ENCODE results near the gene KRTAP3-2. TPM values are rescaled to one million over a fixed set of nuclear protein-coding genes. Genes with fewer than 3 reads are reported as not detected.

Gene KRTAP3-2
- total and polyA plus RNA-seq, 2 experiments from 2014 or later, result not detected

GRCh38 chr17:41029633-41030245 is 30.0 kb upstream of the KRTAP3-2 start, which contains the start of gene KRTAP1-4:
KRTAP1-4 (minus strand) TSS chr17:41030195; CDS start chr17:41030078, 117 bp downstream.
- in situ Hi-C loops (cut with MboI), result no loop called here
- Histone ChIP-seq H3K9ac (no peak within 1 kb of the TSS), H3F3A (ENCODE audit: insufficient read depth) (peaks cover 24% of the 10 kb centered on the region), H3K4me3 (no peak within 1 kb of the TSS), H2AFZ (no peak within 1 kb of the TSS), H3K4me1 (ENCODE audit: insufficient read depth) (peaks cover 23% of the 10 kb centered on the region), H3K79me2 (ENCODE audit: insufficient read depth) (no peaks in the 10 kb centered on the region), H3K9me3 (ENCODE audit: low read depth) (no peaks in the 10 kb centered on the region), H3K36me3 (ENCODE audit: low read depth) (no peaks in the 10 kb centered on the region), H3K4me2 (ENCODE audit: unreplicated experiment) (no peak within 1 kb of the TSS), H3K27me3 (replicated peaks; ENCODE audit: insufficient read depth) (no peaks in the 10 kb centered on the region), H4K20me1 (ENCODE audit: insufficient read depth) (no peaks in the 10 kb centered on the region), H3K9me2 (ENCODE audit: insufficient read depth) (no peaks in the 10 kb centered on the region), H3K27ac (no peak within 1 kb of the TSS)
- TF ChIP-seq EZH2 (IDR thresholded peaks at IDR 0.05; ENCODE audit: insufficient read depth, poor library complexity, severe bottlenecking) (no peak), EZH2phosphoT487 (IDR thresholded peaks at IDR 0.05; ENCODE audit: insufficient read depth, low read depth) (no peak)
- DNase-seq, result no peak
- whole genome bisulfite sequencing, 2 experiments (ENCODE audit: low coverage in 1 of 2, low lambda C conversion rate in 2 of 2, missing lambda C conversion rate in 2 of 2), result 82% methylated on average over 12 of the region's 12 CpGs

GRCh38 chr17:41026715-41027471 is 27.2 kb upstream of the KRTAP3-2 start, which contains the start of gene KRTAP1-5:
KRTAP1-5 (minus strand) TSS chr17:41027208; CDS start chr17:41027155, 53 bp downstream.
- Histone ChIP-seq H3K4me3 (peak within 1 kb of the TSS; percentile 21; the same call in 1 of the 2 replicates), H3K9me2 (ENCODE audit: insufficient read depth) (no peaks in the 10 kb centered on the region), H3K36me3 (ENCODE audit: low read depth) (no peaks in the 10 kb centered on the region), H2AFZ (no peak within 1 kb of the TSS), H3K4me1 (ENCODE audit: insufficient read depth) (peaks cover 23% of the 10 kb centered on the region), H3K27me3 (replicated peaks; ENCODE audit: insufficient read depth) (no peaks in the 10 kb centered on the region), H3K9ac (0 out of 2 replicates have a peak within 1 kb of the TSS, but pooled peaks have one; percentile 30), H3F3A (ENCODE audit: insufficient read depth) (peaks cover 24% of the 10 kb centered on the region), H4K20me1 (ENCODE audit: insufficient read depth) (no peaks in the 10 kb centered on the region), H3K79me2 (ENCODE audit: insufficient read depth) (no peaks in the 10 kb centered on the region), H3K27ac (peak within 1 kb of the TSS; percentile 62), H3K9me3 (ENCODE audit: low read depth) (no peaks in the 10 kb centered on the region), H3K4me2 (ENCODE audit: unreplicated experiment) (peak within 1 kb of the TSS; percentile 43)
- 47 to 49% methylated on average over 8 to 9 of the region's 9 CpGs for WGBS, 2 experiments (ENCODE audit: low coverage in 1 of 2, low lambda C conversion rate in 2 of 2, missing lambda C conversion rate in 2 of 2)
- in situ Hi-C loops (cut with MboI), result no loop called here
- TF ChIP-seq EZH2 (IDR thresholded peaks at IDR 0.05; ENCODE audit: insufficient read depth, poor library complexity, severe bottlenecking) (no peak), EZH2phosphoT487 (IDR thresholded peaks at IDR 0.05; ENCODE audit: insufficient read depth, low read depth) (no peak)
- DNase-seq, result peak; percentile 82

- H3K36me3 ChIP-seq (ENCODE audit: low read depth), result no peaks in the 10 kb centered on the region
- H3K9ac ChIP-seq, result no peak overlapping the region
- in situ Hi-C loops (cut with MboI), result no loop called here
- no peak overlapping the region for H2AFZ ChIP-seq
- 69 to 85% methylated on average over 3 of the region's 3 CpGs for WGBS, 2 experiments (ENCODE audit: low coverage in 1 of 2, low lambda C conversion rate in 2 of 2, missing lambda C conversion rate in 2 of 2)
- peaks cover 24% of the 10 kb centered on the region for H3F3A ChIP-seq (ENCODE audit: insufficient read depth)
- no peak overlapping the region for H3K27ac ChIP-seq
- TF ChIP-seq EZH2phosphoT487 (IDR thresholded peaks at IDR 0.05; ENCODE audit: insufficient read depth, low read depth) (no peak), EZH2 (IDR thresholded peaks at IDR 0.05; ENCODE audit: insufficient read depth, poor library complexity, severe bottlenecking) (no peak)
- H3K79me2 ChIP-seq (ENCODE audit: insufficient read depth), result no peaks in the 10 kb centered on the region
- H3K27me3 ChIP-seq (replicated peaks; ENCODE audit: insufficient read depth), result no peaks in the 10 kb centered on the region
- H3K4me2 ChIP-seq (ENCODE audit: unreplicated experiment), result no peak overlapping the region
- no peaks in the 10 kb centered on the region for H4K20me1 ChIP-seq (ENCODE audit: insufficient read depth)
- H3K4me1 ChIP-seq (ENCODE audit: insufficient read depth), result peaks cover 23% of the 10 kb centered on the region
- no peak overlapping the region for H3K4me3 ChIP-seq
- H3K9me2 ChIP-seq (ENCODE audit: insufficient read depth), result no peaks in the 10 kb centered on the region
- no peak for DNase-seq
- H3K9me3 ChIP-seq (ENCODE audit: low read depth), result no peaks in the 10 kb centered on the region
These were observed 25.0 kb upstream of the KRTAP3-2 start for GRCh38 chr17:41024697-41025096.

GRCh38 chr17:41020336-41020735 is 20.6 kb upstream of the KRTAP3-2 start:
- no peak for TF ChIP-seq EZH2 (IDR thresholded peaks at IDR 0.05; ENCODE audit: insufficient read depth, poor library complexity, severe bottlenecking)
- no peak for TF ChIP-seq EZH2phosphoT487 (IDR thresholded peaks at IDR 0.05; ENCODE audit: insufficient read depth, low read depth)
- Histone ChIP-seq H3K9me3 (ENCODE audit: low read depth) (no peaks in the 10 kb centered on the region), H3K4me1 (ENCODE audit: insufficient read depth) (no peaks in the 10 kb centered on the region), H3F3A (ENCODE audit: insufficient read depth) (peaks cover 5% of the 10 kb centered on the region), H3K9ac (no peak overlapping the region), H3K27me3 (replicated peaks; ENCODE audit: insufficient read depth) (no peaks in the 10 kb centered on the region), H3K9me2 (ENCODE audit: insufficient read depth) (no peaks in the 10 kb centered on the region), H2AFZ (no peak overlapping the region), H3K4me3 (no peak overlapping the region), H3K27ac (no peak overlapping the region), H3K79me2 (ENCODE audit: insufficient read depth) (no peaks in the 10 kb centered on the region), H3K4me2 (ENCODE audit: unreplicated experiment) (no peak overlapping the region), H4K20me1 (ENCODE audit: insufficient read depth) (no peaks in the 10 kb centered on the region), H3K36me3 (ENCODE audit: low read depth) (no peaks in the 10 kb centered on the region)
- in situ Hi-C loops (cut with MboI), result no loop called here
- no peak for DNase-seq

Data from GM23248 (cell line).